Right lobe of liver (tissue), 6 donors: ENCODE data around the gene TPRG1L. TPM values are rescaled to one million over a fixed set of nuclear protein-coding genes. Genes with fewer than 3 reads are reported as not detected.

Experiments used
- ATAC-seq, 4 donors: fragments of 200-7000 bp; cut with Tn5 transposase; one replicate each; pipeline ENCODE4 v1.9.1; 2020; ENCODE audit warnings: mild to moderate bottlenecking in 4 of 4, moderate library complexity in 4 of 4
- DNase-seq, 3 donors: peaks; one replicate each; pipeline ENCODE4 v3.0.0-alpha.2; 2020
- H3K27ac ChIP-seq, 3 donors: fragments of 200-600 bp; one replicate each; pipeline ENCODE4 v1.8.0; 2022
- H3K27me3 ChIP-seq, 2 donors: fragments of 200-600 bp; one replicate each; pipeline ENCODE4 v1.8.0; 2022
- H3K36me3 ChIP-seq, 4 donors: fragments of 200-600 bp; sonication (generic) in 1 of 4; one replicate each; pipeline versions ENCODE4 v1.5.1 to v1.8.0; 2017 to 2022; ENCODE audit warnings: control low read depth in 1 of 4
- H3K4me1 ChIP-seq, 4 donors: fragments of 200-600 bp; sonication (generic) in 1 of 4; one replicate each; pipeline versions ENCODE4 v1.5.1 to v1.8.0; 2017 to 2022; ENCODE audit warnings: control low read depth in 1 of 4
- H3K4me3 ChIP-seq, 3 donors: fragments of 200-600 bp; one replicate each; pipeline ENCODE4 v1.8.0; 2022
- H3K9me3 ChIP-seq, 4 donors: fragments of 200-600 bp; sonication (generic) in 1 of 4; one replicate each; pipeline versions ENCODE4 v1.5.1 to v1.8.0; 2017 to 2022; ENCODE audit warnings: control low read depth in 1 of 4
- POLR2A ChIP-seq: fragments of 450-650 bp; IDR thresholded peaks from one replicate; pipeline ENCODE4 v1.6.1; 2017; ENCODE audit warnings: antibody characterized with exemption, mild to moderate bottlenecking
- WGBS: methylation state at CpG from one replicate; pipeline ENCODE4 v1.1.6; 2018; ENCODE audit warnings: low coverage, low lambda C conversion rate; ENCODE audit not compliant: insufficient coverage; ENCODE audit errors: missing lambda C conversion rate; 5-methylcytosine and 5-hydroxymethylcytosine counted together
- intact Hi-C, 2 donors: fragments of 100-400 bp; cut with DNase I; formaldehyde crosslinking; loops; one replicate each; pipeline versions ENCODE4 v1.11.2 to v1.14.1; 2022
- total RNA-seq, 6 experiments: library from RNA; depleted of rRNA in 2 of 6; stranded (reverse); fragments of >200 nt in 2 of 6; fragmentation: NEBNext Ultra II Directional in 3 of 6; extraction: Animal tissue kit (Norgen Biotek cat#: 25700) in 3 of 6; gene quantifications; one replicate each; pipeline versions ENCODE4 v1.1.0 to v1.2.4, GENCODE V29; 2016 to 2023
- TF ChIP-seq, protein P1 (sequence below), 4 donors: fragments of 200-600 bp in 3 of 4; fragments of 450-650 bp in 1 of 4; IDR thresholded peaks; one replicate each; pipeline versions ENCODE4 v1.5.1 to v1.8.0; 2016 to 2022; ENCODE audit warnings: antibody characterized with exemption in 4 of 4, mild to moderate bottlenecking in 2 of 4
- donor health status: DM: no; HTN: yes; CAD: no.
- donor health status: DM: no; HTN: no; CAD: no.
- donor health status: DM: no; HTN: no; CAD: no.
- donor health status: DM: no; HTN: yes; CAD: no.
- donor health status: DM: no; HTN: yes; CAD: no.

TPRG1L gene
- total RNA-seq, 6 experiments from 2014 or later = 42.5 to 54.6 (median 53.4) TPM

DNA sequence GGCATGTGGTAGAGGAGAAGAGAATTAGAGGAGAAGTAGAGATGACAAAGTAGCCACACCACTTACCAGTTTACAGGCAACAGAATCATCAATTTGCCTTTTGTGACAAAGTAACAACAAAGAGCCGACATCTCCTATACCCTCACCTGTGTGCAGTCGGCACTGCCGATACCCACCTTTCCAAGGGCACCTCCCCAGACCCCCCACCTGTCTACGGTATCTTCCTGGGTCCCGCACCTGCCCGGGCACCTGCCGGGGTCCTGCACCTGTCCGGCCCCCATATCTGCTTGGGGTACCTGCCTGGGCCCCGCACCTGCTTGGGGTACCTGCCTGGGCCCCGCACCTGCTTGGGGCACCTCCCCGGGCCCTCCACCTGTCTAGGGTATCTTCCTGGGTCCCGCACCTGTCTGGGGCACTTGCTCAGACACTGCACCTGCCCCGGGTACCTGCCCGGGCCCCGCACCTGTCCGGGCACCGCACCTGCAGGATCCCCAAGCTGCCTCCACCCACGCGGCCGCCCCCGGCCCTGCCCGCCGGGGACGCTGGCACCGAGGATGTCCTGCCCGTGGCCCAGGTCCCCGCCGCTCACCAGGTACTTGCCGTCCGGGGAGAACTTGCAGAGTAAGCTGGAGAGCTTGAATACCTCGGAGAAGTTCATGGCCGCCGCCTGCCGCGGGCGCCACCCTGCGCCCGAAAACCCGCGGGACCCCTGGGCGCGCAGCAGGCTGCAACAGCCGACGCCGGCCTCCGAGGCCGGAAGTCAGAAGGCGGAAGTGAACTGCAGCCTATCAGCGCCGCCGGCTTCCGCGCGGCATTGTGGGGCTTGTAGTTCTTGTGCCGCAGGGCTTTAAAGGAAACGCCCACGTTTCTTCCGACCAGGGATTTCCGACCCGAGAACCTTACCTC is 24.8 kb downstream of the TPRG1L start, which contains the start of gene WRAP73:
Gene WRAP73, minus strand, starts transcription at position 762 of the 906 bp plus-strand sequence. Its CDS starts 104 bp downstream, at position 658.
- Histone ChIP-seq H3K4me1 (peaks cover 0 to 26% (median 0%) of the 10 kb centered on the region in 4 donors), H3K9me3 (no peaks in the 10 kb centered on the region), H3K27me3 (peaks cover 10 to 33% of the 10 kb centered on the region in 2 donors), H3K4me3 (peak within 1 kb of the TSS; percentile 82 to 91 (median 90)), H3K36me3 (peaks cover 0 to 13% (median 0%) of the 10 kb centered on the region in 4 donors), H3K27ac (no peak within 1 kb of the TSS)
- ATAC-seq (peak; percentile 91 to 99 (median 96)), DNase-seq (peak; percentile 87 to 90 (median 88))
- WGBS = 4% methylated on average over 23 of the region's 60 CpGs
- intact Hi-C loops = no loop called here
- TF ChIP-seq POLR2A = peak; percentile 68
- TF ChIP-seq, protein P1, sequence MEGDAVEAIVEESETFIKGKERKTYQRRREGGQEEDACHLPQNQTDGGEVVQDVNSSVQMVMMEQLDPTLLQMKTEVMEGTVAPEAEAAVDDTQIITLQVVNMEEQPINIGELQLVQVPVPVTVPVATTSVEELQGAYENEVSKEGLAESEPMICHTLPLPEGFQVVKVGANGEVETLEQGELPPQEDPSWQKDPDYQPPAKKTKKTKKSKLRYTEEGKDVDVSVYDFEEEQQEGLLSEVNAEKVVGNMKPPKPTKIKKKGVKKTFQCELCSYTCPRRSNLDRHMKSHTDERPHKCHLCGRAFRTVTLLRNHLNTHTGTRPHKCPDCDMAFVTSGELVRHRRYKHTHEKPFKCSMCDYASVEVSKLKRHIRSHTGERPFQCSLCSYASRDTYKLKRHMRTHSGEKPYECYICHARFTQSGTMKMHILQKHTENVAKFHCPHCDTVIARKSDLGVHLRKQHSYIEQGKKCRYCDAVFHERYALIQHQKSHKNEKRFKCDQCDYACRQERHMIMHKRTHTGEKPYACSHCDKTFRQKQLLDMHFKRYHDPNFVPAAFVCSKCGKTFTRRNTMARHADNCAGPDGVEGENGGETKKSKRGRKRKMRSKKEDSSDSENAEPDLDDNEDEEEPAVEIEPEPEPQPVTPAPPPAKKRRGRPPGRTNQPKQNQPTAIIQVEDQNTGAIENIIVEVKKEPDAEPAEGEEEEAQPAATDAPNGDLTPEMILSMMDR (IDR thresholded peaks at IDR 0.05) = peak in 1 of 4 donors; percentile 8

DNA sequence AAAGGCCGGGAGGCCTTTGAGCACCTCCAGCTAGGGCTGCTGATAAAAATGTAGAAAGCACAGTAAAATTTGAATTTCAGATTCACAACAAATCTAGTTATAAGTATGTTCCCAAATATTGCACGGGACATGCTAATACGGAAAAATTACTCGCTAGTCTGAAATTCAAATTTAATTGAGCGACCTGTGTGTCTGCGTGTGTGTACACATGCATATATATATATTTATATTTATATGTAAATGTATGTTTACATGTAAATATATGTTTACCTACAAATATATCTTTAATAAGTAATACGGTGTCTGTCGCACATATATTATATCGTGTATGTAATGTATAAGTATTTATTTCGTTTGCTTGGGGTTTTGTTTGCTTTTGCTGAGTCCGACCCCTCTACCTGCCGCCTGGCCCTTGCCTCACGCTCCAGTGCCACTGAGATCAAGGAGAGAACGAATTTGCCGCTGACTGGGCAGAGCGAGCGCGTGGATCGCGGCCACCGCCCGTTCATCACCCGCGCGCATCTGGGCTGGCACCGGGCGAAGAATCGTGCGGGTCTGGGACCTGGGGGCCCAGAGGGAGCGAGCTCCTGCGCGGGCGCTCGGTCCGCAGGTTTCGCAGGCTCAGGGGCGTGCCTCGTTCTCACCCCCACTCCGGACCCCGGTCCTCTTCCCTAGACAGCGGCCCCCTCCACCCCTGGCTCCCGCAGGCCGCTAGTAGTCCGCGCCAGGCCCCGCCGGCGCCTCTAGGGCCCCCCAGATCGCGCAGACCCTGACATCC is 25.6 kb downstream of the TPRG1L start:
- peaks cover 0 to 13% (median 0%) of the 10 kb centered on the region in 4 donors for H3K36me3 ChIP-seq
- H3K4me3 ChIP-seq = peak overlapping the region in 2 of 3 donors; percentile 82 to 90
- peaks cover 10 to 33% of the 10 kb centered on the region in 2 donors for H3K27me3 ChIP-seq
- no peak for ATAC-seq
- intact Hi-C loops = no loop called here
- H3K4me1 ChIP-seq = peaks cover 0 to 26% (median 0%) of the 10 kb centered on the region in 4 donors
- WGBS = 10% methylated on average over 37 of the region's 50 CpGs
- TF ChIP-seq, protein P1 (IDR thresholded peaks at IDR 0.05) = no peak
- TF ChIP-seq POLR2A = no peak
- DNase-seq = peak in 2 of 3 donors; percentile 46 to 47
- no peaks in the 10 kb centered on the region for H3K9me3 ChIP-seq
- H3K27ac ChIP-seq = no peak overlapping the region

DNA sequence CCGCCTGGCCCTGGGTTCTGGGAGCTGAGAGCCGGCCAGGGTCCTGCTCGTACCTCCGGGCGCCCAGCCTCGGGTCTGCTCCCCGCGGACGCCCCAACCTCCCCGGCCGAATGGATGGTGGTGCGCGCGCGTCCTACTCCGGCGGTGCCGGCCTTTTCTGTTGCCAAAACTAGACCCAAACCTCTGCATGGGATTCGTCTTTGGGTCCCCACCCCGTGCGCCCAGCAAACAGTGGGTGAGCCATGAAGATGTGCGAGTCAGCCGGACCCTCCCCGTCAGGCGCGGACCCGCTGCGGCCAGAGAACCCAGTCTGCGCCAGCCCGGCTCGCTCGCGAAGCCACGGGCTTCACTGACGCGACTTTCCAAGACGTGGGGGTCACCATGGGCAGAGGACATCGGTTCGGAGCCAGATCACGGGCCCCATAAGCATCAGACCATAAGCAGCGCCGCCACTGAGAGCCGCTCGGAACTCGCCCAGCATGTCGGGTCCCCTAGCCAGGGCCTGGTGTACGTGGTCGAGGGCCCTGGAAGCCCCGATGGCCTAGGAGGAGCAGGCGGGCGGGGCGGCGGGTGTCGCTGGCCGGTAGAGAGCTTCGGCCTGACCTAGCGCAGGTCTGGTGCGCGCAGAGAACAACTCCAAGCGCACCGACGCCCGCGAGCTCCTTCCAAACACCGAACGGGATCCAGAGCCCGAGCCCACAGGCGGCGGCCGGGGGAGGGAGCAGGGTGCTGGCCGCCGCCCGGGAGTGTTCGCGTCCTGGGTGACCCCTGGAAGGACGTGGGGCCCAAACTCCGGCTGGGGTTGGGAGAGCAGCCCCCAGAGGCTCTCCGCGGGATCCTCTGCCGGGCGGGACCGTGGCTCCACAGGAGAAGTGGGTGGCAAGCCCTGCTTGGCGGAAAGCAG is 26.5 kb downstream of the TPRG1L start:
- Histone ChIP-seq H3K36me3 (peaks cover 0 to 9% (median 0%) of the 10 kb centered on the region in 4 donors), H3K27me3 (peaks cover 10 to 33% of the 10 kb centered on the region in 2 donors), H3K27ac (no peak overlapping the region), H3K4me1 (peaks cover 0 to 26% (median 0%) of the 10 kb centered on the region in 4 donors), H3K9me3 (no peaks in the 10 kb centered on the region), H3K4me3 (no peak overlapping the region)
- no peak for TF ChIP-seq POLR2A
- TF ChIP-seq, protein P1 (IDR thresholded peaks at IDR 0.05) = no peak
- 4% methylated on average over 11 of the region's 83 CpGs for WGBS
- no peak for ATAC-seq
- DNase-seq = peak; percentile 33 to 52 (median 45)
- intact Hi-C loops = no loop called here
